Right forelimb (tissue), 1 donor: ENCODE results near the gene ATP1A4.

ENCODE experiments used
- DNase-seq: peaks from one replicate; pipeline ENCODE4 v3.0.0-alpha.2; 2018

Gene ATP1A4

DNA sequence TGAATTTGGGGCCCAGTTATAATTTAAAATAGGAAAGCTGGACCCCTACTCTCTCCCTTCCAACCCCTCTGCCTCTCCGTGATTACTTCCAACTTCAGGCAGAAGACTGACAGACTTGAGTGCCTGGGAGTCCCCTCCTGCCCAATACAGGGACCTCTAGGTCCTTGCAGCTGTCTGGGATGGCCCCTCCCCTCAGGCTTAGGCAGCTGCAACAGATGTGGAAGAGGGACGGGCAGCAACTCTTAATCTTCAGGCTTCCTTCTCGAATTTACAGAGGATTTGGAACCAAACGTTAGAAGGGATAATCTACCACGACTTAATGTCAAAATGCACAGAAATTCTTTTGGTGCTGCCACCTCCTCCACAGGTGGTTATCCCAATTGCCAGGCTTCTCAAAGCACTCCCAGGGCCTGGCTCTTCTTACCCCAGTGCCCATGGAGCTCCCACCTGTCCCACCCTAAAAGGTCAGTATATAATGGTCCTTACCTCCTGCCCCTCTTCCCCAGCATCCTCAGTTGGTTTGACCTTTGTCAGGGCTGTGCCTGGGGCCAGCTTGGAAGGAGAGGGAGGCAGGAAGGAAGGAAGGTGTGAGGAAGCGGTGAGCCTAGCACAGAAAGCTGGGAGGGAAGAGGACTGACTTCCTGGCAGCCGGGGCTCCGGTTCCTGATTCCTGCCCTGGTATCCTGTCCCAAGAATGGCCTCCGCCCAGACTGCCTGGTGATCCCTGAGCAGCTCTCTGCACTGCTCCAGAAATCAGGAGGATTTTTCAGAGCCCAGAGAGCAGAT lies 56.6 kb downstream of the ATP1A4 start:
- DNase-seq, result no peak

DNA sequence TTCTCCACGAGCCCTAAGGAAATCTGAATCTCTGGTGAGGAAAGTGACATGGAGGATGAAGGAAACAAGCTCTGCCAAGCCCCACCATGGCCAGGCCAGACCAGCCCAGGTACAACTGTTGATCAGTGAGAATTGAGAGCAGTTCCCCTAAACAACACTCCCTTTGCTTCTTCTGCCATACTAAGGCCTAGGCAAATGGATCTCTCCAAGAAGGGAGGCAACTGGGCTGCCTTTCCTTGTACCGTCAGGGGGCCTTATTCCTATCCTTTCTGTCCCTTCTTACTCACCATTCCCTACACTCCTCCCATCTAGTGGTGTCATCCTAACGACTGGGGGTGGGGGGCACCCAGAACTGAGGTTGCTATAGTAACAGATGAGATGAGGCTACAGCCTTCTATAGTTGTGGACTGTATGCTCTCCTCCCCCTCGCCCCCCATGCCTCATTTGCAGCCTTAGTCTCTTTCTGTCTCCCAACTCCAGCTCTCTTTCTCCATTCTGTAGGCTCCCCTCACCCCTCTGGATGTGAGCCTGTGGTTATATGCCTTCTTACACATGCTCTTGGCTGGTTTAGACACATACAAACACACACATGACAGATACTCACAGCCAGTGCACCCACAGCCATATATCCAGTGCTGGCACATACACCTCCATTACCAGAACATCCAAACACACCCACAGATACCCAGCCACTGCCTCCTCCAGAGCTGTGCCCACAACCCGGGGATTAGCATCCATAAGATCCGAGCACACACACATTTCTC lies 57.3 kb downstream of the ATP1A4 start:
- no peak for DNase-seq

DNA sequence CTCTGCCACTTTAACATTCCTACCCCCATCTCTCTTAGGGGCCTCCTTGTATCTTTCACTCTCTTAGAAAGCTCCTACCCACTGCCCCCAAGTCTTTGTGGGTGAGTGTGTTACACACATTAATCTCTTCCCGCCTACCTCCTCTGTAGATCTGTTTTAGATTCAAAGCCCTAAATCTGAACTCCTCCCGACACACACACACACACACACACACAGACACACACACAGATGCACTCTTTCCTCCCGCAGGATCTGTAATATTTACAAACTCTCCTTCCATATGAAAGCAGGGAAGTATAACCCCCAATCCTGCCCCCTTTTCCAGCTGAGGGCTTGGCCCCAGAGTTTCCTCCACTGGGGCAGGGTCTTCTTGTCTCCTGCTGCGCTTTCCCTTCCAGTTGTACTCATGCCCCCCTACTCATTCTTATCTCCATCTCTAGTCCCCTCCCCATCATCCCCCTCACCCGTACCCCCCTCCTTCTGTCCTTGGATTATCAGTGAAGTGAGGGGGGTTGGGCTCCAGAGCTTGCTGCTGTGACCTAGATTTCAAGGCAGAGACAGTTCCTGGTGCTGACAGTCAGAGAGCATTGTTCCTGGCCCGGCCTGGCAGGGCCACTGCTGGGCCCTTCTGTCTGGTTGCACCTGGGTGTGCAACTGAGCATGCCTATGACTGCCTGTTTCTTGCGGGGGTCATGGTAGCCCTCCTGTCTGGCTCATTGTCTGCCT lies 58.1 kb downstream of the ATP1A4 start:
- DNase-seq, result no peak

DNA sequence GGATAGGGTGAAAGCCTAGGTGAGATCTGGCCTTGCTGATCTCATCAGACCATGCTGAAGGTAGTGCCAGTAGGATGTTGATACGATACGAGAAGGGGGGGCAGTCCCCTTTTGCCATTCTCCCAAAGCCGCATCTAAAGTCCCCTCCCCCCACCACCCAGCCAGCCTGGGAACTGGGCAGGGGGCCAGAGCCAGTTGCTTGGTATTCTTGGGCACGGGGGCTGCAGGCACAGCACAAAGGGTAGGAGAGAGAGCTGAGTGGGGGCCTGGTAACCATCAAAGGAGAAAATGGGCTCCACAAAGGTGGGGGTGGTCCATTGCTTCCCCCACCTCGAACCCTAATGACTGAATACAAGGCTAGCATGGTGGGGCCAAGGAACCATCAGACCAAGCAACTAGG lies 59.2 kb downstream of the ATP1A4 start:
- no peak for DNase-seq

DNA sequence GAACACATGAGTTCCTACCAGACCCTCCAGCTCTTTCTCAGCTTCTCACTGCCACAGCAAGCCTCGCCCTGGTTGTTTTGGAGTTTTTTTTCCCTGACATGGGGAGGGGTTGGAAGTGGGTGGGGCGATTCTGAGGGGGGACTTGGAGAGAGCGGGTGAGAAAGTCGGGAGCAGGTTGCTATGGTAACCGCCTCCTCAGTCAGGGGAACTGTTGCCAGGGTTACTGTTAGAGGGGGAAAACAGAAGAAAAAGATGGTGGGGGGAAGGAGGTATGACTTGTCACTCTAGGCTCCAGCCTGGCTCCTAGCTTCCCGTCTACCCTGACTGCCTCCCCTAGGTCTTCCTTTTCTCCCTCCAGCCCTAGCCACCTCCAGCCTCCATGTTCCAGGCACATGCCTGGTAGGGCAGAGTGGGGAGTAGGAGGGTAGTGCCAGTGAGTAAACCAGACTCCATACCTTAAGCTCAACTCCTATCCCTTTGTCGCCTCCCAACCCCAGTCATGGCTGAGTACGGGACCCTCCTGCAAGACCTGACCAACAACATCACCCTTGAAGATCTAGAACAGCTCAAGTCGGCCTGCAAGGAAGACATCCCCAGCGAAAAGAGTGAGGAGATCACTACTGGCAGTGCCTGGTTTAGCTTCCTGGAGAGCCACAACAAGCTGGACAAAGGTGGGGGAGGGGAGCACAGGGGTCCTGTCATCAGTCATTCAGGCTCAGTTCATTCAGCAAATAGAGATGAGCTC lies 59.8 kb downstream of the ATP1A4 start:
- no peak for DNase-seq

DNA sequence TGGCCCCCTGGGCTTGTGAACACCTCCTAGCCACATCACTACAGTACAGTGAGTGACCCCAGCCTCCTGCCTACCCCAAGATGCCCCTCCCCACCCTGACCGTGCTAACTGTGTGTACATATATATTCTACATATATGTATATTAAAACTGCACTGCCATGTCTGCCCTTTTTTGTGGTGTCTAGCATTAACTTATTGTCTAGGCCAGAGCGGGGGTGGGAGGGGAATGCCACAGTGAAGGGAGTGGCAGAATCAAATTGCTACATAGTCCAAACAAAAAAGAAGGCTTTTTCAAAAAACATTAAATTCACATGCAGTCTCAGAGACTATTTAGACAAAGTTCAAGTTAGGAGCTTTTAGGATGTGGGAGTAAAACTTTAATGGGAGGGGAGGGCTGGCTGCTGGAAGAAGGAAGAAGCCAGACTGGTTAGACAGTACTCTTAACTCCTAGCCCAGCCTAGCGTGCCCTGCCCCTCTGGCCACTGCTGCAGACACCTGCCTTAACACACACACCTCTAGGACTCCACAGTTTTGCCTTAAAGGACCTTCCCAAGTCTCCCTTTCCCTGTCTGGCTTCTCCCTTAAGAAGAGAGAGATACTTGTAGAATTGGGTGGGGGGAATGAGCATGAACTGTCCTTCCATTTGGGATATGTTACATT lies 63.2 kb downstream of the ATP1A4 start:
- no peak for DNase-seq

DNA sequence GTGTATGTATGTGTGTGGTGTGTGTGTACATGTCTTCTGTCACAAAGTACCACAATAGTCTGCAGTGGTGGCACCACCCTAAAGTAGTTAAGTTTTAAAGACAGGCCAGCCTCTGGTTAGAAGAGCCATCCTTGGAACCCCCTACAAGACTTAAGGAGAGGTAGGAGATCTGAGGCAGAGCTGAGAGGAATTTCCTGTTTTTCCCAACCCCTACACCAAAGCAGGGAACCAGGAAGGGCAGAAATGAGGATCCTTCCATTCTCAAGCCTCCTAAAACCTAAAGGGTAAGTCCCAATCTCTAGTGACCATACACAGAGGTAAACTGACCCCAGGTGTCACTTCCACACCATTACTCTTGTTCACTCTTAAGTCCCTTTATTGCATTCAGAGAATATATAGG lies 64.9 kb downstream of the ATP1A4 start:
- DNase-seq, result no peak

DNA sequence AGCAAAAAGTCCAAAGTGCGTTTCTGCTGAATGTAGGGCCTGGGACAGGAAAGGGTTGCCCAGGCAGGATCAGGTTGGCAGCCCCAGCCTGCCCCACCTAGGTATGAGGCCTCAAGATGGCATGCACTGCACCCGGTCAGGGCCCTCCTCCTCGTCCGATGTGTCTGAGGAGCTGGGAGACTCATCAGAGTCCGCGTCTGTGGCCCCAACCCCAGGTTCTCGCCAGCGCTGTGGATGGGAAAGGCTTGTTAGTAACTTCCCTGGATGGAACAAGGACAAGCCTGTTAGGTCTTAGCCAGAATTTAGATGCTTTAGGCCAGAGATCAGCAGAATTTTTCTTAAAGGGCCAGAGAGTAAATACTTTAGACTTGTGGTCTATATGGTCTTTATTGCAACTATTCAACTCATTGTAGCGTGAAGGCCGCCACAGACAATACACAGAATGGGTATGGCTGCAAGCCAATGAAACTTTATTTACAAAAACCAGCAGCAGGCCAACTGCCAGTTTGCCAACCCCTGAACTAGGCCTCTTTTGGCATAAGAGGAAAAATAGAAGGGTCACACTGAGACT lies 66.2 kb downstream of the ATP1A4 start:
- DNase-seq, result no peak

DNA sequence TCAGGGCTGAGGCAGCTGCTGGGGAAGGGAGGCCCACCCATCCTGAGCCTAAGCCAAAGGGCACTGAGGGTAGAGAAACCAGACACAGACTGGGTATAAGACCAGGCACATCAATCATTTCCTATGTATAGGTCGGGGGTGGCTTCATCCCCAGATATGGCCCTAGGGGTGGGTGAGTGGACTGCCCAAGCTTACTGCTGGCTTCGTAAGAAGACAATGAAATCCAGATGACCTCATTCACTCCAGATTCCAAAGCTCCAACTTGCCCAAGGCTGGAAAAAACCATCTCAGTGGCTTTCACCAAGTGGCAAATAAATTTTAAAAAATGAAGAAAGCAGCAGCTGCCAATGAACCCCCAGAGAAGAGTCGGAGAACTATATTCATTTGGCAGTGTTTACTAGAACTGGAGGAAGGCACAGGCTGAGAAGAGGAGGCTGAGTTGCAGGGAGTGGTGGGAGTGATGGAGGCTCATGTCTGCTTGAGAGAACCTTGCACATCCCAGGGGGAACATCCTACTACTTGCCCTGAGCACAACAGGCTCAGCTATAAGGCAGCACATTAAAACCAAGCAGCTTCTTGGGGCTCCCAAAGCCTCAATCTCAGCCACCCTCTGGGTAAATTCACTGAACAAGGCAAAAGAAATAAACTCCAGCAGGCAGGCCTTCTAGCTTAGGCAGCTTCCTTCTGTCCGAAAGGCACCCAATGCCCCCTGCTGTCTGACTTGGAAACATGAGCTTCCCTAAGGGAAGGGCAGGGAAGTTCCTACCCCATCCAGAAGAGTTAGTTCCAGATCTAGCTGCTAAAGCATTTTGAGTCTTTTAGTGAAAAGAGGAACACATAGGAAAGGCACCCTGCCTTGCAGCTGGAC lies 67.9 kb downstream of the ATP1A4 start:
- no peak for DNase-seq

DNA sequence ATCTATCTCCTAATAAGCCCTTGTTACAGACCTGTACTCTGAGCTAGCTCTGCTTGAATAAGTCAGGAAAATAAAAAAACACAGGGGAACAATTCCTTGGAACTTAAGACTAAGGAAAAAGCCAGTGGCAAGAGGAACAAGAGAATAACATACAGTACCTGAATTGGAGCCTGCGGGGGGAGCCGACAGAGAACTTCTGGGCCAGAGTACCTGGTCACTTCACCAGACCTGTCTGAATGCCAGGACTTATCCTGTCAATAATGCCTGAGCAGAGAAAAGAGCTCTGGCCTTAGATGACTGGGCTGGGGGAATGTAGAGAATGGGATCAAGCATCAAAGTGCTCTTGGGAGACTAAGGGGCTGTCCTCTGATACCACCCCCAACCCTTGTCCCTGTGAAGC lies 68.9 kb downstream of the ATP1A4 start:
- DNase-seq, result no peak

DNA sequence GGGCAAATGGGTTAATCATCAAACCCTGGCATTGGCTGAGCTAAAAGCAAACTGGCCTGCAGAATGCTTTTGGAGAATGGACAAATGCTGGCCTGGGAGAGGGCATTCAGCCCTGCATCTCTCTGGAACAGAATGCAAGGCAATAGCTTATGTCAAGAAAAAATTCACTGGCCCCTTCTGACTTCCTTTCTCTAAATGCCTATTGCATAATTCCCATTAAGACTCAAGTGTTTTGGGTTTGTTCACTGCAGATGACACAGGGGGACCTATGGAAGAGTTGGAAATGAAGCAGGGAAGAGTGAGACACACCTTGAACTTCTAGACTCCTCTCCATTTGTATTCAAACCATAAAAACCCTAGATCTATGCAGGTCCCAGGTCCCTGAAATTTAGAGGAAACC lies 69.7 kb downstream of the ATP1A4 start:
- DNase-seq, result no peak

DNA sequence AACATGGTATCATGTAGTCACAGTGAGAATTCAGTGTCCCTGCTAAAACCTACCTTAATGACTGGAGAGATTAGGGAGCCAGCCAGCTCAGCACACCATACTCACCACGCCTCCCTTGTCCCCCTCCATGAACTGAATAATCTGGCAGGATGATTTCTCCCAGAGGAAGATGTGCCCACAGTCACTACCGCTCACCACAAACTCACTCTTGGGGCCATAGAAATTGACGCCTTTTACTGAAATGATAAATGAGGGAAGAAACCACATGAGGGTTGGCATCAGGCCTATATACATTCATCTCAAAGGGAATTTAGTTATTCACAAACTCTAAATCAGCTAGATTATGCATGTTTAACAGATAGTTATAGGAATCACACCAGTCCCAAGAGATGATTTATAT lies 71.1 kb downstream of the ATP1A4 start:
- no peak for DNase-seq

DNA sequence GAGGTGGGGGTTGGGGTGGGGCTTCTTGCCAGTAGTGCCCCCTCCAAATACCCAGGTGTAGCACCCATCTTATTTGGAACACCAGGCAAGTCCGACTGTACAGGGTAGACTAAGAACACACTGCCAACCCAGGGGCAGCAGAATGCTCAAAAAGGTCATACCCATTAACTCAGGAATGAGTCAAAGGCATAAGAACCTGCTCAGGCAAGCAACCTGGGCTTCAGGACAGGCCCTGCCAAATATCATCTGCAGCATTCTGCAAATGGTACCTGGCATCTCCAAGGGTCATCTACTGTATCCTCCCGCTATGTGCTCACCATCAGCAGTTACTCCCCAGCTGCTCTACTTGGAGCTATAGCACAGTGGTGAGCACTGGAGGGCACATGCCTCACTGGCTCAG lies 73.2 kb downstream of the ATP1A4 start:
- no peak for DNase-seq

DNA sequence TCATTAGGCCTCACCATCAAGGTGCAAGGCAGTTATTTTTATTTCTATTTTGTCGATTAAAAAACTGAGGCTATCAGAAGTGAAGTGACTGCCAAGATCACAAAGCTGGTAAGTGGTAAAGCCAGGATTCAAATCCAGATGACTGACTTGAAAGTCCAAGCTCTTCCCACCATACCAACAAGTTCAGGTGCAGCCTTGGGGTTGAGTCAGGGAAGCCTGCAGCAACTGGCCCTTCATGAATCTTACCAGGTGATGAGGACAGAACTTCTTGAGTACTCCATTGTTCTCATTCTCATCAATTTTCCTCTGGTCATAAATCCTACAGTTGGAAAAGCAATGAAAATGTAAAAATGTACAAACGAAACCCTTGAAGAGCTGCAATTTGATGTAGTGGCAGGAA lies 73.9 kb downstream of the ATP1A4 start:
- no peak for DNase-seq

DNA sequence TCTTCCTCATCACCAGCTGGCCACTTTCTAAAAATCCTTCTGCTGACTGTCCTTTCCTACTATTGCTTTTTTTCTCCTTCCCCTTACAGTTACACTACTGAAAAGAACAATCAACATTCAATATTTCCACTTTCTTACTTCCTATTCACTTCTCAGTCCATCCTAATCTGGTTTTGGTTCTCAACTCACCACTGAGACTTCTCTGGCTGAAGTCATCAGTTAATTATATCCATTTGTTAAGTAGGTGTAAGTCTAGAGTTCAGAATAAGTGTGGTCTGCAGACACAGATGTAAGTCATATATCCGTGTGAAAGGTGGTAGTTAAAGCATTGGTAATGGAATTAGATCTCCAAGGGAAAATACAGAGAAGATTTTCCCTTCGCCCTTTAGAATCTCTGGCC lies 75.2 kb downstream of the ATP1A4 start:
- no peak for DNase-seq

DNA sequence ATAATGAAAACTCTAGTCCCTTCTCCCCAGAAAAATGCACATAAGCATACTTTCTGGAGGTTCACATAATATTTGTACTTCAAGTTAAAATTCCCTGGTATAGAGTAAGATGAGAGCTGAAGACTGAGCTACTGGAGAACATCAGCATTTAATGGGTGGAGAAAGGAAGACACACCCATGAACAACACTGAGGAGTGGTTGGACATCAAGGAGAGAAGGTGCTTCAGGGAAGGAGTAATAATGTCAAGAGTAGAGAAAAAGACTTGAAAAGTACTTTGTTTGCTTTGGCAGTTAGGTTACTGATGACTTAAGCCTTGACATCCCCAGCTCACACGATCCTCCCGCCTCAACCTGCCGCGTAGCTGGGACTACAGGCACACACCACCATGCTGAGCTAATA lies 75.6 kb downstream of the ATP1A4 start:
- no peak for DNase-seq

DNA sequence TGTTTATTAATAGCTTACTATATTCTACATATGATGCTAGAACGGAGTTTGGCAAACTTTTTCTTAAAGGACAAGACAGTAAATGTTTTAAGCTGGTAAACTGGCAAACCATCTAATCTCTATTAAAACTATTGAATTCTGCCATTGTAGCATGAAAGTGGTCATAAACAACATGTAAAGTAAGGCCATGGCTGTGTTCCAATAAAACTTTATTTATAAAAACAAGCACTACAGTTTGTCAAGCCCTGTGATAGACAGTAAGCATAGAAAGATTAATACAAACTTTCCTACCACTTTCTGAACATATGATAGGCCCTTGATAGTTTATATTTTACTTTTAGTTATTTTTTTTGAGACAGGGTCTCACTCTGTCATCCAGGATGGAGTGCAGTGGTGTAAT lies 76.2 kb downstream of the ATP1A4 start:
- DNase-seq, result no peak

DNA sequence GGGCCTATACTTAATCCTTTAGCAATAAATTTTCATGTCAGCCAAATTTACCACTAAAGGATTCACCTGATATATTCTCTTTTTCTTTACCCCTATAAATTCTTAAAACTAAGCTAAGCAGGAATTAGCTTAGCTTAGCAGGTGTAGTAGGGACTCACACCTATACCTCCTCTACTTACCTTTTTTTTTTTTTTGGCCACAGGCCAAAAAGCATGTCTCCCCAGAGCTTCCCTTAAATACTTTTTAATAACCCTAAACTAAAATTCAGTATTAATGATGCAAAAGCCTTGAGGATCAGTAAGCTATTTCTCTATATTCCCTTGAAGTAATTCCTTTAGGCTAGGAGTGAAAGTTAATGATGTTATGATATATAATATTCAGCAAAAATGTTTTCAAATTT lies 77.0 kb downstream of the ATP1A4 start:
- DNase-seq, result no peak

DNA sequence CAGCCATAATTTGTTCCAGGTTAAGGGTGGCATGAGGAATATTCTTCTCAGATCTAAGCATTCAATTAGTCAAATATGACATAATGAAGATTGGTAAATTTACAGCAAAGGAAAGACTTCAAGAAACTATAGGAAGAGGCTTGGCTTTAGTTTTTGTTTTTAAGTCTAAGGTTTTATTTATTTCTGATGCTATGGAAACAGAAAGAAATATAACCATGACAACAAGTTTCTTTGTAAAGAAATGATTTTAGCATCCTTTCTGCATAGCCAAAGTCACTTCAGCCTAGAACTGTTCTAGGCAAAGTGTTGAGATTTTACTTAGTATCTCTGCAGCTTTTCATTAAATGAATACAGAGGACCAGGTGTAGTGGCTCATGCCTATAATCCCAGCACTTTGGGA lies 81.5 kb downstream of the ATP1A4 start:
- DNase-seq, result no peak
